ENCODE data around the gene TMUB1.

The TMUB1 gene

DNA sequence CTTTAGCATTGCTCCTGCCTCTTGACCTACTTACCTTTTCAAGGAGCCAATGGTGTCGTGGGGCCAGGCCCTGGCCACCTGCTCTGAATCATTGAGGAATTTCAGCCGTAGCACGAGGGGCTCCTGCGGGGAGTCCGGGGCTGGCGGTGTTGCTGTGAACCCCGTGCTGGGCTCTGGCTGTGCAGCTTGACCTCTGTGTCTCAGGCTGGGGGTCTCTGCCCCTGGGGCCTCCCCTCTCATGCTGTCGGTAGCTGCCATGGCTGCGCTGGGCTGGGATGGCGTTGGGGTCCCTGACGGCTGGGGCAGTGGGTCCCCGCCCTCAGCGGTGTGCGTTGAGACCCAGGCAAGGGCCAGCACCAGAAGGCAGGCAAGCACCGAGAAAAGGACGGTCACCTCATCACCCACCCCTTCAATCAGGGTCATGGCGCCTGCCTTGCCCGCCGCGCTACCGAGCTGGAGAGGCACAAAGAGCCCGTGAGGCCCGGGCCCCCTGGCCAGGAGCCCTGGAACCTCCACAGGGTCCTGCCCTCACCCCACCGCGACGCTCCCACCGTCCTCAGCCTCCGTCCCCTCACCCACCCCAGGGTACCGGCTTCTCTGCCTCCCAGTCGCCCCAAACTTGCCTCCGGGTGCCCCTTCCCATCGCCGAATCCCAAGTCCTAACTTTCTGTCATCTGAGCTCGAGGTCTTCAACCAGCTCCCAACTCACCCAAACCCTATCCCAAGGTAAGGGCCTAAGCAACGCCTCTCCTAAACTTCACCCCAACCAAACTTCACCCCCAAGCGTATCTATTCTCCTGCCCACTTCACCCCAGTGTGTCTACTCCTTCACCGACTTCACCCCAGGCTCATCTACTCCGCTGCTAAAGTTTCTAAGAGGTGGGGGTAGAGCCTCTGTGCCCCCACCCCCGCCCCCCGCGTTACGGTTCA lies 887 bp downstream of the TMUB1 start:
- DNase-seq = no peak

DNA sequence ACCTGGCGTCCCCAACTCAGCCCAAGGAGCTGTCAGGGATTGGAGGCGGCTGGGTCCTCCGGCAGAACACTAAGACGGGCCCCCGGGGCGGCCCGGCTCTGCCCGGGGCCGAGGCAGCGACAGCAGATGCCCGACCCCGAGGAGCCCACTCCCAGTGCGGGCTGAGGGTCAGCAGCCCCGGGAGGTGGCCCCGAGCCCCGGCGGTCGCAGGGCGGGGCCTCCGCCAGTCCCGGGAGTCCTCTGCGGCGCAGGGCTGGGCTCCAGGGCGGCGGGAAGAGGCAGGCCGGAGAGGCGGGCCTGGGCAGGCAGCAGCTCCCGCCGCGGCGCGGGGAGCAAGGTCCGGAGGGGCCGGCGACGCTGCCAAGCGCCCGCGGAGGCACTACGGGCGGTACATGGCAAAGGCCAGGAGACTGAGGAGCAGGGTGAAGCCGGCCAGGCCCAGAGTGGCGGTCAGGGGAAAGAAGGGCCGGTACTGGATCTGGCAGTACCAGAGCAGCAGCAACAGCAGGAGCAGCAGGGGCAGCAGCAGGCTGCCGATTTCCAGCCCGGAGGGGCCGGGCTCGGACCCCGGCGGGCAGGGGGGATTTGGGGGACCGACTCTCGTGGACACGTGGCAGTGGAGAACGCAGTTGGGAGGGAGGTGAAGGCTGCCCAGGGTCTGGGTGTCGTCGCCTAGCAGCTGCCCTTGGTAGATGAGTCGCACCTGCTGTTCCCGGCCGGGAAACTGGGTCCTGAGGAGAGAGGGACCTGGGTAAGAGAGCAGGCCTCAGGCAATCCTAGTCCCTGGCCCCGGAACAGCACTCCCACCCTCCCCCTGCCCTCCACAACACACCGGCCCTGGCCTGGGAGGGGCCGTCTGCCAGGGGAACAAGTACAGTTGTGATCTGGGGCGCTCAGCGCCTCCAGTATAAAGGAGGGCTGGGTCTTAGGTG lies 1.9 kb downstream of the TMUB1 start:
- DNase-seq = no peak

DNA sequence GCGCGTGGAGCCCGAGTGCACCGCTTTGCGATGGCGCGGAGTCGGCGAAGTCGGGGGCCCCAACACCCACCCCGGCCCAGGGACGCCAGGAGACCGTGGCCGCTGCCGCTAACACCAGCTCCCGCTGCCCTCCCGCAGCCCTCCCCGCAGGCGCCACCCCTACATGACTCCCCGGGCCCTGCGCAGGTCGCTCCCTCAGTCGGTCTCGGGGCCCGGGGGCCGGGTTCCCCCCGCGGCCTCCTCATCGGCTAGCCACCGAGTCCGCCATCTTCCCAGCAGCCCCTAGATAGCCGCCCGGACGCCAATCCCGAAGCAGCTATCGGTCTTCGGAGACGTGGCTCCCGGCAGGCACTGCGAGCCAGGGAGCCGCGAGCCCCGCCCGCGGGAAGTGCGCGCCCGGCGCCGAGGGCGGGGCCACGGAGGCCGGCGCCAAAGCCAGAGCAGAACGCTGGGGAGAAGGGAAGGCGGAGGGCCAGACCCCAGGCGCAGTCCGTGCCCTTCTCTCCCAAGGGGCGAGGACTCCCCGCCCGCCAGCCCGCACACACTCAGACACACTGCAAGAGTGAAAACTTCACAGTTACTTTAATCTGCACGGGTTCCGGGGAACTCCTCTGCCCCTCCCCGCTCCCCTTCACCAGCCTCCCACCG lies 2.6 kb downstream of the TMUB1 start, which contains the start of gene FASTK:
Gene FASTK (minus strand): TSS at position 288 of the 648 bp plus-strand sequence. CDS start 43 bp downstream, at position 245.
- DNase-seq = peak; percentile 94

DNA sequence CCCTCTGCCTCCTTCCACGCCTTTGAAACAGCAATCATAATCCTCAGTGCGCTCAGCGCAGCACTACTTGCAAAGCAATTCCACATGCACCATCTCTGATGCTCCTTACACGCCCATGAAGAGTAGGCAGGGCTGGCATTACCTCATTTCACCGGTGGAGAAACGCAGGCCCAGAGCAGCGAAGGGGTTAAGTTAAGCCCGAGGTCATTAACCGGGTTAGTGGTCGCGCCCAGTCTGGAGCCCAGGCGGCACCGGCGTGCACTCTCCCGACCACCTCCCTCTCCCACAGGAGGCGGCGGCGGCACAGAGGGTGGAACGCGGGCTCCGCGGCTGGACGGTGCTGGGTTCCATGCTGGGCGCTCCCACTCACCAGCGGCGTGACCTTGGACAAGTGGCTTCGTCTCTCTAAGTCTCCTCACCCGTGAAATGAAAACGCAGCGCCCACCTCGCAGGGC lies 3.2 kb downstream of the TMUB1 start:
- DNase-seq = no peak

DNA sequence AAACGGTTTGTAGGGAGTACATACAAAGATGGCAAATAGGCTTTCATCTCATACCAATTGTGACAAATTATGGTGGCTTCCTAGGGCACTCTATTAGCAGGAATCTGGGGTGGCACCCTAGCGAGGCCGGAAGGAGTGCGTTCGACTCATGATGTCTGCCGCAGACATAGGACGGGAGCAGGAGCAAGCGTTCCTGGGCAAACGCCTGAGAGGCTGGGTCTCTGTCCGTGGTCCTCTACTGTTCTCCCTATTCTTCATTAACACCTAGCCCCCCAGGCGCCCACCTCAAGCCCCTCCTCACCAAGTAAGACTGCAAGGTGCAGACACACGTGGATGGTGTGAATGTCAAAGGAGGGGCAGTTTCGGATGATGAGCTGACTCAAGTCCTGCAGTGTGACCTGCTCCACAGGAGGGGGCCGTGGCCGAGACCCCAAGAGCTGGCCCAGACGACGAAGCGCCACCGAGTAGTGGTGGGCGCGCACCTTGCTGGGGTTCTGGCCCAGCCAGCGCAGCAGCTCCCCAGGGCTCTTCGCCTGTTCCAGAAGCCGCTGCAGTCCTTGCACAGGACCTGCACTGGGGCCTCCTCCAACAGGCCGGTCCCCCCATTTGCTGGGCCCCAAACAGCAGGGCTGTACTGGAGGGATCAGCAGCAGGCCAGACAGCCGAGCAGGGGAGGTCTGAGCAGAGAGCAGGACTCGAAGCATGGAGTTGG lies 3.9 kb downstream of the TMUB1 start:
- no peak for DNase-seq

DNA sequence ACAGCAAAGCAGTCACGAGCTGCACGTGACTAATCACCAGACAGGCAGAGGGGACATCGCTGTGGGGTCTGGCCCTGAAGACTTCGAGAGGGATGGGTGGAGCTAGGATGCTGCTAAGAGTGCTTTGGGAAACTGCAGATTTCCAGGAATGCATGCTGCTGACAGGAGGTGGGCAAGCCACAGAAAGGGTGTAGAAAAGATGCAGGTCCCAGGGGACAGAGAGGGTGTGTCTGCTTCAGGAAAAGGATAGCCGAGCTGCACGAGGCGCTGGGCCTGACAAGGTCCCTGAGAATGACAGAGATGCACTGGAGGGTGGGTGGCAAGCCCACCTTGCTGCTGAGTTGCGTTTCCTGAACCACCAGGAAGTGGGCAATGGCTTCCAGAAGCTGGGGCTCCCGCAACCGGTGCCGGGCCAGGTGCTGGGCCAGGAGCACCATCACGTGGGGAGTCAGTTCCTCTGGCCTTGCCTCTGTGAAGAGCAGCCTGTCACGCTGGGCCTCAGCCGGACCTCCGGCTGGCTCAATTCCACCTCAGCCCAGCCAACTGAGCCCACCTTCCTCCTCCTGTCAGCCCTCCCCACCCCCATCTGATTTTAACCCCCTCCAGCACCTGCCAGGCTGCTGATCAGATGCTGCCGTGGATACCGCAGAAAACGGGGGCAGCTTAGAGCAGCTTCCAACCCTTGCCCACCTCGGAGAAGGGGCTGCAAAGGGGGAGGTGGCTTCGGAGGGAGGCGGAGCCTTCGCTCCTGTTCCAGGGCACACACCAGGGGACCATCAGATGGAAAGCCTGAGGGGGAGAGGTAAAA lies 4.9 kb downstream of the TMUB1 start:
- no peak for DNase-seq

DNA sequence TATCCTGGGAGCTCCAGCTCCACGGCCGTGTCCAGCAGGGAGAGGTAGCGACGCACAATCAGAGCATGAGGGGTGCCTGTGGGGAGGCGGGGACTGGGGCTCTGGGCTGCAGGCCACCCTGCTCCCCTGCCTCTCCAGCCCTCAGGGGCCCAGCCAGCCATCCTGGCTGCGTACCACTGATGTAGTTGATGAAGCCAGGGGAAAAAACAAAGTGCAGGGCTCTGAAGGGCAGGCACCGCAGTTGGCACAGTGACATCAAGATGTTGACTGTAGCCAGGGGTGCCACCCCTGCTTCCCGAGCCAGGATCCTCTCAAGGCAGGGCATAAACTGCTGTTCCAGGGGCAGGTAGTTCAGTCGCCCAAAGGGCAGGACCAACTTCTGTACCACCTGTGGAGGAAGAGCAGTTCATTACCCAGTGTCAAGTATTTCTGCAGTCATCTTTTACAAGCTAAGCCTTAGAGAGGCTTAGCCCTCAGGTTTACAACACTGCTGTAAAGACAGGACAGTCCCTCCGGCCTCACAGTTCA lies 5.5 kb downstream of the TMUB1 start:
- no peak for DNase-seq

DNA sequence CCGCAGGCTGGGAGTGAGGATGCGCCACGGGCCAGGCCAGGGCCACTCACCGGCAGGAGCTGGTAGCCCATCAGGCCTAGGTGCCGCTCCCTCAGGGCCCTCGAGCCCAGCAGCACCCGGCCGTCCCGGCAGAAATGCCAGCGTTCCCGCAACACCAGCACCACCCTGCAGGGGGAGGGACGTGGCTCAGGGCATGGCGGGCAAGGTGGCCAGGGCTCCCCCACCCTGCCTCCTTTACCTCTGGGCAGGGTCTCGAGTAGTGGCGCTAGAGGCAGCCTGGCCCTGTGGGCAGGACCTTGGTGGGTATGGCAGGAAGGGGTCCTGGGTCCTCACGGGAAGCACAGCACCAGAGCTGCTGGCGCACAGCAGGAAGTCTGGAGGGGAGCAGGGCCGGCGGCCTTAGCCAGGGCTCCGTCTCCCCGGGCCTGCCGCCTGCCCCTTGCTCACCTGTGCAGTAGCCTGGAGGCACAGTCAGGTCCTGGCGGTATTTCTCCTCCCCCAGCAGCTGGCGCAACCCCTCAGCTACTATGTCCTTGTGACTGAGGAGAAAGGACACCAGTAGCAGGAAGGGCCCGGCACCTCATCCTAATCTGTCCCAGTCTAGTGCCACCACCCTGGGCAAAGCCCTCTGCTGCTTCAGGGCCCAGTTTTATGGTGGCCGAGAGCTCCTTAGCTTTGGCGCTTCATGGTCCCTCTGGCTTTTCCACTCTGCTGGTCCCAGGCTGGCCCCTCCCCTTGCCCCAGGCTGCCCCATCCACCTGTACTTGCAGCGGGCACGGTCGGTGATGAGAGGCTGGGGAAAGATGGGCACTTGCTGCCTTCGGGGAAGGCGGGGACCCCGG lies 6.2 kb downstream of the TMUB1 start:
- DNase-seq = no peak

DNA sequence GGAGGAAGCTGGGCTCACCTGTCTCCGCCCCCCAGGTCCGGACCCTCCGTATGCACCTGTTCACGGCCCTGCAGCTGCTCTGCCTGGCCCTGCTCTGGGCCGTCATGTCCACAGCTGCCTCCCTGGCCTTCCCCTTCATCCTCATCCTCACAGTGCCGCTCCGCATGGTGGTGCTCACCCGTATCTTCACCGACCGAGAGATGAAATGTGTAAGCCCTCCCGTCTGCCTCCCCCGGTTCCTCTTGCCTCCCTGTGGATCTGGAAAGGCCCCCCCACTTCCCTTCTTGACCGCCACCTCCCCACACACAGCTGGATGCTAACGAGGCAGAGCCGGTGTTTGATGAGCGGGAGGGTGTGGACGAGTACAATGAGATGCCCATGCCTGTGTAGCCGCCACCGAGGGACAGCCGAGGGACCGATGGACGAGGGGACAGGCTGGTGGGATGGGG lies 7.3 kb downstream of the TMUB1 start:
- DNase-seq = no peak

DNA sequence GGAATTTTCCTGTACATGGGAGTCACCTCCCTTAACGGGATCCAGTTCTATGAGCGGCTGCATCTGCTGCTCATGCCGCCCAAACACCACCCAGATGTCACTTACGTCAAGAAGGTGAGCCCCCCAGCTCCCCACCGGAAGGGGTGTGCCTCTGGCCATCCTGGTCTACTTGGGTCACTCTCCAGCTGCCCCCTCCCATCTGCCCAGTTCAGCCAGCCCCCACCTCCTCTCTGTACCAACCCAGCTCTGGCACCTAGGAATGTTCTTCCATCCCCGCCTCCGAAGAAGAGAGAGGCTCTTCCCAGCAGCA lies 7.7 kb downstream of the TMUB1 start:
- DNase-seq = no peak

DNA sequence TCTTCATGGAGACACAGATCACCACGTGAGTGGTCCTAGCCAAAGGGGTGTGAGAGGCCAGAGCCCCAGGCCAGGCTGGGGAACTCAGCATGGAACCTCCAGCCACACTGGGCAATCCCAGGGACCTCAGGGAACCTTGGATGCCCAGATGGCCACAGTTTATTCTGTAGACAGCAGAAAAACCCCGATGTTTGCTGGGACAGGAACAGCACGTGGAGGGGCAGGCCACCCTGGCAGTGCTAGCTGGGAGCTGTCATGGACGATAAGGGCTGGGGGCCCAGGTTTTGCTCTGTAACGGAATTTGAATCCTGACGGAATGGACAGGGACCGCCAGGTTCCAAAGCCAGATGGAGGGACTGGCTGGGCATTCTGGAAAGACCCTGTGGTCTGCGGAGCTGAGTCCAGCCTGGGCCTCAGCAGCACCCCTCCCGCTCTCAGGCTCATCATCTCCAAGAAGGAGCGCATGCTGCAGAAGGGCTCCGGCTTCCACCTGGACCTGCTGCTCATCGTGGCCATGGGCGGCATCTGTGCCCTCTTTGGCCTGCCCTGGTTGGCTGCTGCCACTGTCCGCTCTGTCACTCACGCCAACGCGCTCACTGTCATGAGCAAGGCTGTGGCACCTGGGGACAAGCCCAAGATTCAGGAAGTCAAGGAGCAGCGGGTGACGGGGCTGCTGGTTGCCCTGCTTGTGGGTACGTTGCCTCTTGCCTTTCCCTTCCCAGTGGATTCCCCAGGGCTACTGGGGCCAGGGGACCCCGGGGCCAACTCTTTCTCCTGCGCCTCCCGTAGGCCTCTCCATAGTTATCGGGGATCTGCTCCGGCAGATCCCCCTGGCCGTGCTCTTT lies 8.3 kb downstream of the TMUB1 start:
- DNase-seq = no peak

DNA sequence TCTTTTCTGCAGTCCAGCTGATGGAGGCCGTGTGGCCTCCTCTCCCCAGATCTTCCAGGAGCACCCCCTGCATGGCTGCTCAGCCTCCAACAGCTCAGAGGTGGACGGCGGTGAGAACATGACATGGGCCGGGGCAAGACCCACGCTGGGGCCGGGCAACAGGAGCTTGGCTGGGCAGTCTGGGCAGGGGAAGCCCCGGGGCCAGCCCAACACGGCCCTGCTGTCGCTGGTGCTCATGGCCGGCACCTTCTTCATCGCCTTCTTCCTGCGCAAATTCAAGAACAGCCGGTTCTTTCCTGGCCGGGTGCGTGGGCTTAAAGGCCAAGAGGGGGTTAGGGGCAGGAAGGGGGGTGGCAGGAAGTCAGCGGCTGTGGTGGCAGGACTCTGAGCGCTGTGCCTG lies 9.3 kb downstream of the TMUB1 start:
- DNase-seq = no peak

DNA sequence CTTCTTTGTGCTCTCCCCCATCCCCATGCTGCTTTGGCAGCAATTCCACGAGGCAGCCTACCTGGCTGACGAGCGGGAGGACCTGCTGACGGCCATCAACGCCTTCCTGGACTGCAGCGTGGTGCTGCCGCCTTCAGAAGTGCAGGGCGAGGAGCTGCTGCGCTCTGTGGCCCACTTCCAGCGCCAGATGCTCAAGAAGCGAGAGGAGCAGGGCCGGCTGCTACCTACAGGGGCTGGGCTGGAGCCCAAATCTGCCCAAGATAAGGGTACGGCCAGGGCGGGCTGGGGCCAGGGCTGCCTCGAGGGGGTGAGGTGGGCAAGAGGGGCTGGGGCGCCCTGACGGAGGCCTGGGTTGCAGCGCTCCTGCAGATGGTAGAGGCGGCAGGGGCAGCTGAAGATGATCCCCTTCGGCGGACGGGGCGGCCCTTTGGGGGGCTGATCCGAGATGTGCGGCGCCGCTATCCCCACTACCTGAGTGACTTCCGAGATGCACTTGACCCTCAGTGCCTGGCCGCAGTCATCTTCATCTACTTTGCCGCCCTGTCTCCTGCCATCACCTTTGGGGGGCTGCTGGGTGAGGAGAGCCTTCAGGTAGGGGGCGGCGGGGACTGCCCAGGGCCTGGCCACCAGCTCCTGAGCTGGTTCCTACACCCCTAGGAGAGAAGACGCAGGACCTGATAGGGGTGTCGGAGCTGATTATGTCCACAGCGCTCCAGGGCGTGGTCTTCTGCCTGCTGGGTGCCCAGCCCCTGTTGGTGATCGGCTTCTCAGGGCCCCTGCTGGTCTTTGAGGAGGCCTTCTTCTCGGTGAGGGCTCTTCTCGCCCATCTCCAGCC lies 12.0 kb downstream of the TMUB1 start:
- no peak for DNase-seq

DNA sequence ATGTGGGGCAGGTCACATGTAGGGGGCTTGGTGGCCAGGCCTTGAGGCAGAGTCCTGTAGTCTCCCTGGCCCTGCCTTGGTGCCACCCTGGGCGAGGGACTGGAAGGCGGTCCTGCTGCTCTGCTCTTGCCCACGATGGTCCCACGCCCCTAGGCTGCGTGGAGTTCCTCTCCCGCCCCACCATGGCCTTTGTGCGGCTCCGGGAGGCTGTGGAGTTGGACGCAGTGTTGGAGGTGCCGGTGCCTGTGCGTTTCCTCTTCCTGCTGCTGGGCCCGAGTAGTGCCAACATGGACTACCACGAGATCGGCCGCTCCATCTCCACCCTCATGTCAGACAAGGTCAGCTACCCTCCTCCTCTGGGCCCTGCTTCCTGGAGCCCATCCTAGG lies 12.7 kb downstream of the TMUB1 start:
- no peak for DNase-seq

DNA sequence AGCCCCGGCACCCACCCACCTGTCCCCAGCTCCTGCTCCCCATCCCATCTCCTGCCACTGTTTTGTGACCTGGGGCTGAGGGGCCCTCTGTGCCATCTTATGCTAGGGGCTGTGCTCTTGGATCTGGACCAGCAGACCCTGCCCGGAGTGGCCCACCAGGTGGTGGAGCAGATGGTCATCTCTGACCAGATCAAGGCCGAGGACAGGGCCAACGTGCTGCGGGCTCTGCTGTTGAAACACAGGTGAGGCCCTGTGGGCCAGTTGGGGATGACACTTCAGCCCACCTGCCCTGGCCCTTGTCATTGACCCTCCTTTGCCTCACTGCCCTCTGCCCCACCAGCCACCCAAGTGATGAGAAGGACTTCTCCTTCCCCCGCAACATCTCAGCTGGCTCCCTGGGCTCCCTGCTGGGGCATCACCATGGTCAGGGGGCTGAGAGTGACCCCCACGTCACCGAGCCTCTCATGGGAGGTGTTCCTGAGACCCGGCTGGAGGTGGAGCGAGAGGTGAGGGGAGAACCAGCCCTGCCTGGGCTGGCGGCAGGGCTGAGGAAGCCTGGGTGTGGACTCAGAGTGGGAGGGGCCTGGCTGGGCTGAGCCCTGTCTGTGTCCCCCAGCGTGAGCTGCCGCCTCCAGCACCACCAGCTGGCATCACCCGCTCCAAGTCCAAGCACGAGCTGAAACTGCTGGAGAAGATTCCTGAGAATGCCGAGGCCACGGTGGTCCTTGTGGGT lies 13.3 kb downstream of the TMUB1 start:
- DNase-seq = no peak

DNA sequence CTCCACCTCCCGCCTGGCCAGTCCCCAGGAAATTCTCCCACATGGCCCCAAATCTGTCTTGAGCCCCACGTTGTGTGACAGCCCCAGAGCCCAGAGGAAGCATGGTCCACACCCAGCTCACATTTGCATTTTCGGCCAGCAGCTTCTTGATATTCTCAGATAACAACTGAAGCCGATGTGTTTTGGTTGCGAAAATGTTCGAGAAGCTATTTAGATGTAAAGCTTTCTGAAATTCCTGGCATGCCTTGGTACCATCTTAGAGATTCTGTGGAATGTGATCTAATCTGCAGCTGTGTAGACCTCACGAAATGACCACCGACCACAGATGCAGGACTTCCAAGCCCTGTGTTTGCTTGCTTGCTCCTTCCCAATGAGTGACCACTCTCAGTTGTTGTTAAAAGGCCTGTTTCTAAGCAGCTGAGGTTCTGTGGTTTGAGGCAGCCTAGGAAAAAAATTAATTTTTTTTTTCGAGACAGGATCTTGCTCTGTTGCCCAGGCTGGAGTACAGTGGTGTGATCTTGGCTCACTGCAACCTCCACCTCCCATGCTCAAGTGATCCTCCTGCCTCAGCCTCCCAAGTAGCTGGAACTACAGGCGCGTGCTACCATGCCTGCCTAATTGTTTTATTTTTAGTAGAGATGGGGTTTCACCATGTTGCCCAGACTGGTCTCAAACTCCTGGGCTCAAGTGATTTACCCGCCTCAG lies 15.1 kb downstream of the TMUB1 start:
- no peak for DNase-seq
